ENCODE data around the gene TTC13.
"Not testable (repeated sequence)": the region's sequence is repeated elsewhere in the genome, so short reads cannot be mapped to it uniquely, and the experiment has no call there.

TTC13 gene

DNA sequence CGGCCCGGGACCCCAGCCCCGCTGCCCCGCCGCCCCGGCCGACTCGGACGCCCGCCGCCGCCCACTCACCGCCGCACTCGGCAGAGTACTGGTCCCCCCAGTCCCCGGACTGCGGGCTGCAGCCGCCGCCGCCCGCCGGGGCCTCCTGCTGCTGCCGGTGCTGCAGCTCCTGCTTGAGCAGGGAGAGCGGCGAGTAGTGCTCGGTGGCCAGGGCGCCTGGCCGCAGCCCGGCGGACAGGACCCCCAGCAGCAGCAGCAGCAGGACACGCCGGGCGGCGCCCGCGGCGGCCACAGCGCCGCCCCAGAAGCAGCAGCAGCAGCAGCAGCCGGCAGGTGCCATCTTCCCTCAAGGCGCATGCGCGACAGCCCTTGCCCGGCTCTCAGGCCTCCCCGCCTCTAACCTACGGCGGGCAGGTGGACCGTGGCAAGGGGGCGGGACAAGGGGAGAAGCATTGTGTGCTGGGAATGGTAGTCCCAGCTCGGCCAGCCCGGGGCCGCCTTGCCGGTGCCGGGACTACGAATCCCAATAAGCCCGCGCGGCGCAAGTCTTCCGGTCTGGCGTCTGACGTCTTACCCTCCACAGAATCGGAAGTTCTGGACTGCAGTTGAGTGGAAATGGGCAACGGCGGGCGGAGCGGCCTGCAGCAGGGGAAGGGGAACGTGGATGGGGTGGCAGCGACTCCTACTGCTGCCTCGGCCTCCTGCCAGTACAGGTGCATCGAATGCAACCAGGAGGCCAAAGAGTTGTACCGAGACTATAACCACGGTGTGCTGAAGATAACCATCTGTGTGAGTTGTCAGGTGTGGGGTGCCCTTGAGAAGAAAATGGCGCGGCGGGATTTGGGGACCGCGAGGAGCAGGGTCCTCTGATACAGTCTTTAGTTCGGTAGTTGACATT lies at the start of gene TTC13, which contains the start of gene ARV1:
Gene TTC13 (minus strand): TSS at position 371 of the 898 bp plus-strand sequence. CDS start 31 bp downstream, at position 340.
Gene ARV1 (plus strand): TSS at position 604 of the 898 bp plus-strand sequence. CDS start 12 bp downstream, at position 616.
- DNase-seq (ENCODE audit: low read depth in 1 of 2, low spot score in 1 of 2): peak; percentile 94 to 95

DNA sequence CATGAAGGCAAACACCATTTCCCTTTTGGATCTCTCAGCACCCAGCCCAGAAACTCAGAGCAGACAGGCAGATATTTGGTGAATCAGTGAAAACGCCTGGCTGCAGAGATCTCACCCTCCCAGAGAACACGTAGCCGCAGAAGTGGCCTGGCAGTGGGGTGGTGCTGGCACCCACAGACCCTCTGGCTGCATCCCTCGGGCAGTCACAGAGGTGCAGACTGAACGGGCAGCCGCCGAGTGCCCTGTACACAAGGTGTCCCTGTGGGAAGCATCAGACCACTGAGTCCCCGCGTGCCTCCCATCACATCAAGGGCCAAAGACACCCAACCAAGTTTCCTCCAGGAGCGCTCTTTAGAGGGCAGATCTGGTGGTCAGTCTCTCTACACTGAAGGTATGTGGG lies 49.3 kb upstream of the TTC13 start:
- DNase-seq (ENCODE audit: low read depth in 1 of 2, low spot score in 1 of 2): no peak

DNA sequence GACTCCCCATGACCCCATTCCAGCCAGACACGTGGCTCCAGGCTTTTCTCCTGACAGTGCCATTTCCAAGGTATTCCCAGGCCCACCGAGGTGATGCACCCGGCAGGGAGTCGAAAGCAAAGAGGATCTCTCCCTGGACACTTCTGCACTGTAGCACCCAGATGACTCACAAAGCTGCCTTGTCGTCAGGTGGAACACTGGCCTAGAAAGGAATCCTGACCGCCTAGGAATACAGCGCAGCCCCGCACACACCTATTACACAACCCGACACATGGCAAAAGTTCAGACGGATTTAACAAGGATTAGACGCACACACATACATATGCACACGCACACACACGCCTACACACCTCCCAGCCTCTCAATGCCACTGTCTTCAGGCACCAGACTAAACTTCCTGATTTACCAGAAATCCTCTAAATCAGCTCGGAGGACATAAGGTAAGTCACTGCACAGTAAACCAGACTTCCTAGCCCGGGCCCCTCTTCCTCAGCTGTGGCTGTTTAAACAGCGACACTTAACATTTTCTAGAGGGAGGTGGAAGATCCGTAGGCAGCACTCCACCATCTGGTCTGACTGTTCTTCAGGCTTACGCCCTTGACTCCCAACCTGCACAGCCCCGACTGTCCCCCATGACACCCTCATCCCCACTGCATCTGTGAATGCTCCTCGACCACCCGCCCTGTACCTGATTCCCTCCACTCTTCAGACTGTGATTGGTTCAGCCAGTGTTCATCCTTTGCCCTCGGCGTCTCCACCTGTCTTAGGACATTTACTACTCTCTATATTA lies 48.7 kb upstream of the TTC13 start:
- no peak for DNase-seq (ENCODE audit: low read depth in 1 of 2, low spot score in 1 of 2)

DNA sequence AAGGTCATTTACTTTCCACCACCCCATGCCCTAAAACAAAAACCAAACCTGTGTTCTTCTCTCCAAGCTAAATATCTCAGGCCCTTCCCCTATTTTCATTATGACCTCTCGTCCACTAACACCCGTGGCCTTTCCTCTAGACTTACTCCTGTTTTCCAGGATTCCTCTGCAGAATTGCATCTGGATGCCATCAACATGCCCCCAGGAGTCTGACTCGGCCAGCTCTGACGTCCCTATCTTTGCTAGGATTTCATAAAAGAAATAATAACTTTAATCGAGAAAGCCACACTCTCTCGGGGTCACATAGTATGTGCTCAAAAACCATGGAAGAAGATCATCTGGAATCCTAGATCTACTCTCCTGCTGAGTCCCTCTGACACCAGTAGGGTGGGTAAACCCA lies 47.9 kb upstream of the TTC13 start:
- no peak for DNase-seq (ENCODE audit: low read depth in 1 of 2, low spot score in 1 of 2)

GRCh38 chr1:231023150-231023549 lies 44.5 kb upstream of the TTC13 start:
- no peak for DNase-seq (ENCODE audit: low read depth in 1 of 2, low spot score in 1 of 2)

DNA sequence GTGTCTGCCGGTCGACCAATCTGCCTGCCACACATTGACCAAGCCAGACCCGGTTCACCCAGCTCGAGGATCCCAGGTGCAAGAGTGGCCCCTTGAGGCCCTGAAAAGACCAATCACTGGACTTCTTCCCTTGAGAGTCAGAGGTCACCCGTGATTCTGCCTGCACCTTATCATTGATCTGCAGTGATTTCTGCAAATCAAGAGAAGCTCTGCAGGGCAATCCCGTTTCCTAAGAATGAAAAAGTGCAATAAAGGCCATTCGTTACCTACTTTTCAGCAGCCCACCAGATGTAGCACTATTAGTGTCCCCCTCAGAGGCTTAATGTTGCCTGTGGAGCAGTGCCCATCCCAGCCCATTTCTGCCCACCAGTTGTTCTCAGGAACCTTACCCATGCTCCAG lies 43.9 kb upstream of the TTC13 start:
- not testable (repeated sequence) for DNase-seq (ENCODE audit: low read depth in 1 of 2, low spot score in 1 of 2)

- DNase-seq (ENCODE audit: low read depth in 1 of 2, low spot score in 1 of 2): no peak
Measured at GRCh38 chr1:231021540-231022031, 42.9 kb upstream of the TTC13 start.

GRCh38 chr1:231020816-231021215 lies 42.2 kb upstream of the TTC13 start:
- no peak for DNase-seq (ENCODE audit: low read depth in 1 of 2, low spot score in 1 of 2)

DNA sequence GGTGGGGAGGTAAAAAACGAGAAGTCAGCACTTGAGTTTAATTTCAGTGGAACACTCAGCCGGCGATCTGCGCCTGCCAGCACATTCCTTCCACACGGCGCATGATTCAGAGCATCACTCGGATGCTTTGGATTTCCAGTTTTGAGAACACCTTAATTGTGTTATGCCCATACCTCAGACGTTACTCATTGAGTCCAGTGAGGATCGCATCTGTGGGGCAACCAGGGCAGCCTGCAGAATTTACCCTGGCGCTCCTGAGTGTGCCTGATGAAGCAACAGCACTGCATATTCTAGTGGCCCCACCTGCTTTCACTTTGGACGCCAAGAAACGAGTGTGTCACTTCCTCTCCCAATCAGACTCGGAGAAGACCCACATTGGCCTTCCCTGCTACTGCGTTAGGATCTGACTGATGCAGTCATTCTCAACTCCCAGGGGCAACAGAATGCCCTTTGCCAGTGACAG lies 41.5 kb upstream of the TTC13 start:
- DNase-seq (ENCODE audit: low read depth in 1 of 2, low spot score in 1 of 2): no peak

DNA sequence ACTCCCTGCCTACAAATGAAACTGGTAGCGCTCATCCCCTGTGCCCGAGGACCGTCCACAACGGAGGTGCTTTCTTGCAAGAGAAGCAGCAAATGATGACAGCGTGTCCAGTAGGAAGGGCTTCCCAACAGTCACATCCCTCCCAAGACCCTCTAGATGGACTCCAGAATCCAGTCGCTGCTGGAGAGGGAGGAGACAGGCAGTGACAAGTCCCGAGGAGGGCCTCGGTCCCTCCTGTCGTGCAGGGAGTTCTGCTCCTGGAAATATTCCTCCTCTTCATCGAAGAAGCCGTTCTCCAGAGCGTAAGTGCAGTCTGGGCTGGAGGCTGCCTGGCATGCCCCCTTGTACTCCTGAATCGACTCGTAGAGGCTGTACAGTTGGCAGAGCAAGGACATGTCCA lies 41.0 kb upstream of the TTC13 start:
- no peak for DNase-seq (ENCODE audit: low read depth in 1 of 2, low spot score in 1 of 2)

DNA sequence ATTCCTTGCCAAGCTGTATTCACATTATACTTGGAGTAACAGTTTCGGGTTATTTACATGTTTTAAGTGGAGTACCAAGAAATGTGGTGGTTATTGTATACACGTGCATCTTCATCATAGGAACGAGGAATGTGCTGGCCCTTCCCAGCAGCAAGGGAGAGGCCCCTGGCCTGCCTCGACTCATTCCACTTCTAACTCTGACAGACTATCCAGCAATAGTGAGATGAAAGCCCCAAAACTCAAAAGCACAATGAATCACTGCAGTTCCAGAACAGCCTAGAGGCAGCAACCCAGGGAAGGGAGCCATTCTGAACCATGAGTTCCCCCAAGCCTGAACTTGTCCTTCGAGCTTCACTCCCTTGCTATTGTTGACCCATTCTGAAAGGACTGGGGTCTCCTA lies 38.3 kb upstream of the TTC13 start:
- DNase-seq (ENCODE audit: low read depth in 1 of 2, low spot score in 1 of 2): no peak

- DNase-seq (ENCODE audit: low read depth in 1 of 2, low spot score in 1 of 2): no peak
Measured at GRCh38 chr1:231016234-231016633, 37.6 kb upstream of the TTC13 start.

DNA sequence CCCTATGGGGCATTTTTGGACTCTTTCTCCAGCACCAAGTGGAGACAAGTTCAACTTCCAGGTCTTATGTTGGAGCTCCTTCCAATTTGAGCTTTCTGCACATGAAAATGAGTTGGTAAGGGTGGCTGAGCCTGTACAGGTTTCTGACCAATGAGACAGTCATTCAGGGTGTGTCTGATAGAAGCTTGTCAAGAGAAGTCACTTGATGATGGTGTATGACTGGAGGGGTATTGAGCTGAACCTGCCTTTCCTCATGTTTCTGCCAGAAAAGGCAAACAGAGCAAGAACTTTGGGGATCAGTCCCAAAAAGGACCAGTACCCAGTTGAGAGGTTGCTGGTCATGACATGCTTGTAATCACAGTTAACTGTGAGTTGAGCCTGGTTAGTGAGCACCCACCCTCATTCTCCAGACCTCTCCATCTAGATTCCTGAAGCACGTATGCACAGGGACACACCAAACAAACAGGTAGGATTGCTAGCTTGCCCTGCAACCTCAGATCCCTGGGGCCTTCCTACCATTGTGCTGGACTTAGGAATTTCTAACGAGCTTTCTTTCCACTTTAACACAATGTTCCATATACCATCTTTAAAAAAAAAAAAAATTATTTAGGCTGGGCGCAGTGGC lies 34.8 kb upstream of the TTC13 start:
- no peak for DNase-seq (ENCODE audit: low read depth in 1 of 2, low spot score in 1 of 2)

- no peak for DNase-seq (ENCODE audit: low read depth in 1 of 2, low spot score in 1 of 2)
Measured at GRCh38 chr1:231011963-231012362, 33.3 kb upstream of the TTC13 start.

DNA sequence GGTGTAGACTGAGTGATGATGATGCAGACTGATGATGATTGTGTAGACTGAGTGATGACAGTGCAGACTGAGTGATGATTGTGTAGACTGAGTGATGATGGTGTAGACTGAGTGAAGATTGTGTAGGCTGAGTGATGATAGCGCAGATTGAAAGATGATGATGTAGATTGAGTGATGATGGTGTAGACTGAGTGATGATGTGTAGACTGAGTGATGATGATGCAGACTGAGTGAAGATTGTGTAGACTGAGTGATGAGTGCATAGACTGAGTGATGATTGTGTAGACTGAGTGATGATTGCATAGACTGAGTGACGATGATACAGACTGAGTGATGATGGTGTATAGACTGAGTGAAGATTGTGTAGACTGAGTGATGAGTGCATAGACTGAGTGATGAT lies 32.7 kb upstream of the TTC13 start:
- DNase-seq (ENCODE audit: low read depth in 1 of 2, low spot score in 1 of 2): no peak

GRCh38 chr1:231007535-231007934 lies 28.9 kb upstream of the TTC13 start:
- not testable (repeated sequence) for DNase-seq (ENCODE audit: low read depth in 1 of 2, low spot score in 1 of 2)

- DNase-seq (ENCODE audit: low read depth in 1 of 2, low spot score in 1 of 2): no peak
Measured at GRCh38 chr1:231001892-231002291, 23.2 kb upstream of the TTC13 start.

- DNase-seq (ENCODE audit: low read depth in 1 of 2, low spot score in 1 of 2): no peak
Measured at GRCh38 chr1:231000639-231001038, 22.0 kb upstream of the TTC13 start.

- DNase-seq (ENCODE audit: low read depth in 1 of 2, low spot score in 1 of 2): no peak
Measured at GRCh38 chr1:231000201-231000600, 21.5 kb upstream of the TTC13 start.

- no peak for DNase-seq (ENCODE audit: low read depth in 1 of 2, low spot score in 1 of 2)
Measured at GRCh38 chr1:230994860-230995259, 16.2 kb upstream of the TTC13 start.

DNA sequence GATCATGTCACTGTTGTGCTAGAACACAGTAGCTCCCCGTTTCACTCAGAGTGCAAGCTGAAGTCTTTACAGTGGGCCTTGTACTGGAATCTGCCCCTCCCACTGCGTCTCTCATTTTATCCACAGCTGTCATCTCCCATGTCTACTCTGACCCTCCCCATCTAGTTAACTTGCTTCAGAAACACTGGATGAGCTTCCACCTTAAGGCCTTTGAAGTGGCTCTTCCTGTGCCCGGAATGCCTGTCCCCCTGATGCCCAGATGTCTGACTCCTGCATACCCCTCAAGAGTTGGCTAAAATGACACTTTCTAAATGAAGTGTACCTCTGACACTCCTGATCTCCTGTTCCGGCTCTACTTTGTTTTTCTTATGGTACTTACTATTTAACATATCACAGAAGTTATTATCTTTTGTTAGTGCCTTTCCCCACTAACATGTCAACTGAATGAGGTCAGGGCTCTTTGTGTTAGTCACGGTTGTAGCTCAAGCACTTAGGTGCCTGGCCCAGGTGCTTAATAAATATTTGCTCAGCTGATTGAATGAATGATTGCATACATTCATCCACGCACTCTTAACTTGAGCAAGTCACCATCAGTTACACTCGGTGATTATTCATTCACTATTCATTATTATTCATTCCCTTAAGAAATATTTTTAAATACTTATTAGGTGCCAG lies 13.6 kb upstream of the TTC13 start:
- no peak for DNase-seq (ENCODE audit: low read depth in 1 of 2, low spot score in 1 of 2)

All from stimulated activated CD4-positive, alpha-beta T cell treated with anti-CD3 and anti-CD28 coated beads, Interleukin-15, amount 100 ng/mL, for 1 hour (primary cell).